Kidney tubule cell (primary cell): ENCODE data around the gene CDK5RAP1.
"Not testable (repeated sequence)": the region's sequence is repeated elsewhere in the genome, so short reads cannot be mapped to it uniquely, and the experiment has no call there.

Source experiments
- DNase-seq: peaks from one replicate; pipeline ENCODE4 v3.0.0-alpha.2; 2018; ENCODE audit warnings: low spot score

CDK5RAP1 gene, protein sequence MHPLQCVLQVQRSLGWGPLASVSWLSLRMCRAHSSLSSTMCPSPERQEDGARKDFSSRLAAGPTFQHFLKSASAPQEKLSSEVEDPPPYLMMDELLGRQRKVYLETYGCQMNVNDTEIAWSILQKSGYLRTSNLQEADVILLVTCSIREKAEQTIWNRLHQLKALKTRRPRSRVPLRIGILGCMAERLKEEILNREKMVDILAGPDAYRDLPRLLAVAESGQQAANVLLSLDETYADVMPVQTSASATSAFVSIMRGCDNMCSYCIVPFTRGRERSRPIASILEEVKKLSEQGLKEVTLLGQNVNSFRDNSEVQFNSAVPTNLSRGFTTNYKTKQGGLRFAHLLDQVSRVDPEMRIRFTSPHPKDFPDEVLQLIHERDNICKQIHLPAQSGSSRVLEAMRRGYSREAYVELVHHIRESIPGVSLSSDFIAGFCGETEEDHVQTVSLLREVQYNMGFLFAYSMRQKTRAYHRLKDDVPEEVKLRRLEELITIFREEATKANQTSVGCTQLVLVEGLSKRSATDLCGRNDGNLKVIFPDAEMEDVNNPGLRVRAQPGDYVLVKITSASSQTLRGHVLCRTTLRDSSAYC

DNA sequence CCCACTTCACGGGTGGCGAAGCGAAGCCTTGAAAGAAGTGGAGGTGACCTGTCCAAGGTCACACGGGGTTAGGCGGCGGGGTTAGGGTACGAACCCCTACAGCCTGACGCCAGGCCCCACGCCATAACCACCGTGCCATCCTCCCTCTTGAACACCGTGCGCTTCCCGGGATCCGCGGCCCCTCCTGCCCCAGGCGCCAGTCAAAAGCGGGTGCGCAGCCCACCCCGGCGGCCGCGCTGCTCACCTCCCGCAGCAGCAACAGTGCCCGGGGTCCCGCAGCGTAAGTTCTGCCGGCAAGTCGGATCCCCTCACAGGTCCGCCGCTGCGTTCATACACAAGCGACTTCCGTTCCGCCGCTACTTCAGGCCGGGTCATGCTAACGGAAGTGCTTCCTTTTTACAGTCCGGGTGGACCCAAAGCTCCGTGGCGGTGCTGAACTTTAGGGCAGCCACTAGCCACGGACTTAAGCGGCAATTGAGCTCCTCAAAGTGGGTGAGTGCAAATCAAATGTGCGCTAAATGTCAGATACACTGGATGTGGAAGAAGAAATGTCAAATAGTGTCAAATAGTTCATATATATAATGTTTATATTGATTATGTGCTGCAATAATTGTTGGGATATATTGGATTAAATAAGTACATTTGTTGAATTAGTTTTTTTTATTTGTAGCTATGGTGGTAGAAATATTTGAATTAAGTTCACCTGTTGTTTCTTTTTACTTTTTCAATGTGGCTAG is at the start of gene CDK5RAP1:
CDK5RAP1 (minus strand) TSS at position 336 of the 737 bp plus-strand sequence. CDS start 4,455 bp downstream, outside the sequence.
- peak; percentile 88 for DNase-seq

DNA sequence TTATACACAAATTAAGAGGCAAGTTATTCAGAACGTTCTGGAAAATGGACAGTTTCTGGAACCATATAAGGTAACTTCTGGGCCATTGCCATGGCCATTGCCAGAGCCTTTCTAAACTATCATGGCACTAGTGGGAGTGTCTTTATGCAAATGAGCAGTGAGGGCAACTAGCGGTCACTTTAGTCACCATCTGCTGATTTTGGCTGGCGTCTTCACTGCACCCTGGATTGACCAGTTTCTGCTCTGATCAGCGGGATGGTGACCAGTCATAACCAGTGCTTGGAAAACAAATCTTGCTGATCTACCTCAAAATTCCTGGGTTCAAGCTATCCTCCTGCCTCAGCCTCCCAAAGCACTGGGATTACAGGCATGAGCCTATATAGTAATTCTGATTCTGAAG is 49.5 kb upstream of the CDK5RAP1 start:
- peak; percentile 35 for DNase-seq

DNA sequence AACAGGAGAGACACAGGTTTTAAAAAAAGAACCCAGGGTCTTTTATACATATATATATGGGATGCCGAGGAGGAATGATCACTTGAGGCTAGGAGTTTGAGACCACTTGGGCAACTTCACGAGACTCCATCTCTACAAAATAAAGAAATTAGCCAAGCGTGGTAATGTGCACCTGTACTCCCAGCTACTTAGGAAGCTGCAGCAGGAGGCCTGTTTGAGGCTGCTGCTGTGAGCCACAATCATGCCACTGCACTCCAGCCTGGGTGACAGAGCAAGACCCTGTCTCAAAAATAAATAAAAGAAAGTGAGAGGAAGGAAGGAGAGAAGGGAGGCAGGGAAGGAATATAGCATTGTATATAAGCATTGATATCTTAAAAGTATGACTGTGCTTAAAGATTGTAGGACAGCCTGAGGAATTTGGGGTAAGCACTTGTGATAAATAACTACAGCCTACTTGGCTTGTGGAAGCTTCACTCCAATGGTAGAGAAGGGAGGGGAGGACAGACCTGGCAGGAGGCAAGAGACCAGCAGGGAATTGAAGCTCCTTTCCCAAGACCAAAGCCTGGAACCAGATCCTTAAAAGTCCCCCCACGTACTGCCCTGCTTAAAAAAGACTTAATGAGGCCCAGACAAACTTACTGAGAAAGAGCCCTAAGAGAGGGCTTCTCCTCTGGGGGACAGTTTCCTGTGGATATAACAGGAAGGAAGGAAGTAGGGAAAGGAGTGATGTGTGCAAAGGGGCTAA is 44.7 kb upstream of the CDK5RAP1 start:
- DNase-seq = no peak

DNA sequence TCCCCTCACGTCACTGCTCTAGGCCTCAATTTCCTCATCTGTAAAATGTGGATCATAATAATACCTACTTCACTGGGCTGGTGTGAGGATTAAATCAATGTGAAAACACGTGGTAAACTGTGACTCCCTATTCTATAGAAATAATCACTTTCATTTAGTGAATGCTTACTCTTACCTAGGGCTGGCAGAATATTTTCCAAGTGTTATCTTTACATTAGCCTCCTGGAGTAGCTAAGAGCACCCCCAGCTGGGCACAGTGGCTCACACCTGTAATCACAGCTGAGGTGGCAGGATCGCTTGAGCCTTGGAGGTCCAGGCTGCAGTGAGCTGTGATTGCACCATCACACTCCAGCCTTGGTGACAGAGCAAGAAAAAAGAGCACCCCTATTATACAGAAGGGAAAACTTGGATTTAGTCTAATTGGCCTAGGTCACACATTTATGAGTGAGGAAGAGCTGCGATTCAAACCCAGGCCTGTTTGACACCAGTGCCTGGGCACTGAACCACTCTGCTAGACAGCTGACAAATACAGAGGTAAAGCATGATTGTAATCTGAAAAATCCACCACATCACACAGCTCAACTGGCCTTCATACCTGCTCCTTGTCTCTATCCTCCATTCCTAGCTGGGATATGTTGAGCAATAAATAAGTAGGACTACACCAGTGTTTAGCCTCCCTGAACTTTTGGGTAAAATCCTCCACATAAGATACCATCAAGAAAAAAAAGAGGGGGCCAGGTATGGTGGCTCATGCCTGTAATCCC is 43.7 kb upstream of the CDK5RAP1 start:
- peak; percentile 29 for DNase-seq

DNA sequence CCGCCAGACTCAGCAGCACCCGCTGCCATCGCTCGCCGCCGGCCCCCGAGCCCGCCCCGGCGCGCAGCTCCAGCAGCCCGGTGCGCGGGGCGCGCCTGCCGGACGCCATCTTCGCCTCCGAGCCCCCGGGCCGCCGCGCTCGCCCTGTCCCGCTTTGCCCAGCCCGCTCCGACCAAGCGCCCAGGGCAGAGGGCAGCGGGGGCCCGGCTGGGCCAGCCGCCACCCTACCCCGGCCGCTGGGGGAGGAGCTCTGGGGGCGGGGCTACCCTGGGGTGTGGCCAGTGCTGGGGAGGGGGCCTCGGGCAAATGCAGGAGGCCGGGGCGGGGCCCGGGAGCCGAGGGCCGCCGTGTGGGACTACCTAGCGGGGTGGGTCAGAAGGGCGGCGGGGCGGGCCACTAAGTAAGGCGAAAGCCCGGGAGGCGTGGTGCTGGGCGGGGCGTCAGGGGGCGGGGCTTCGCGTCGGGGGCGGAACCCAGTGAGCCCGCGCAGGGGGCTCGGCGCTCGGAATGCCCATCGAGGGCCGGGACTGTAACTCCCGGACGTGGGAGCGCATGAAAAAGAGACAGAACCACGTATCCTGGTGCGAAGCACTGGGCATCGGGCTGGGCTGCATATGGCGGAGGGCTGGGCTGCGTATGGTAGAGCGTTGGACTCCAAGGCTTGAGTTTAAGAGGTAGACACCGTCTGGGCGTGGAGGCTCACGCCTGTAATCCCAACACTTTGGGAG is 42.4 kb upstream of the CDK5RAP1 start, which contains the start of gene SNTA1:
SNTA1 (minus strand) TSS at position 252 of the 728 bp plus-strand sequence; CDS start at position 109, 143 bp downstream.
- DNase-seq = peak; percentile 86

DNA sequence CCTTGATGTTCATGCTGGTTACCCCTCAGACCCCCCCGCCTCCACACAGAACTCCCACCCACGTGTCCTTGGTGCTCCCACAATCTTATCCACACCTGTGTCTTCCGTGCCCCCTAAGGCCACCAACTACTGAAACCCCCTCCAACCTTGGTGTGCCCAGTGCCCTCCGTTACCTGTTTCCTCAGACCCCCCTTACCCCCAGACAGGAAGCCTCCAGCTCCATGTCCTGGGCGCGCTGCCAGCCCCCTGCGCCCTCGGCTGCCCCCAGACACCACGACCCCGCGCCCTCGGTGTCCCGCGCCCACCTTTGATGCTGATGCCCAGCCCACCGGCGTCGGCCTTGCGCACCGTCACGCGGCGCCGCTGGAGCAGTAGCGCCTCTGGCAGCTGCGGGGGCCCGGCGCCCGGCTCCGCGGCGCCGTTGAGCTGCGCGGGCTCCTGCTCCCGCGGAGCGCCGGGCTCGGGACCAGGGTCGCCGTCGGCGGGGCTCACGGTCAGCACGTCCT is 41.7 kb upstream of the CDK5RAP1 start:
- DNase-seq = peak; percentile 13

DNA sequence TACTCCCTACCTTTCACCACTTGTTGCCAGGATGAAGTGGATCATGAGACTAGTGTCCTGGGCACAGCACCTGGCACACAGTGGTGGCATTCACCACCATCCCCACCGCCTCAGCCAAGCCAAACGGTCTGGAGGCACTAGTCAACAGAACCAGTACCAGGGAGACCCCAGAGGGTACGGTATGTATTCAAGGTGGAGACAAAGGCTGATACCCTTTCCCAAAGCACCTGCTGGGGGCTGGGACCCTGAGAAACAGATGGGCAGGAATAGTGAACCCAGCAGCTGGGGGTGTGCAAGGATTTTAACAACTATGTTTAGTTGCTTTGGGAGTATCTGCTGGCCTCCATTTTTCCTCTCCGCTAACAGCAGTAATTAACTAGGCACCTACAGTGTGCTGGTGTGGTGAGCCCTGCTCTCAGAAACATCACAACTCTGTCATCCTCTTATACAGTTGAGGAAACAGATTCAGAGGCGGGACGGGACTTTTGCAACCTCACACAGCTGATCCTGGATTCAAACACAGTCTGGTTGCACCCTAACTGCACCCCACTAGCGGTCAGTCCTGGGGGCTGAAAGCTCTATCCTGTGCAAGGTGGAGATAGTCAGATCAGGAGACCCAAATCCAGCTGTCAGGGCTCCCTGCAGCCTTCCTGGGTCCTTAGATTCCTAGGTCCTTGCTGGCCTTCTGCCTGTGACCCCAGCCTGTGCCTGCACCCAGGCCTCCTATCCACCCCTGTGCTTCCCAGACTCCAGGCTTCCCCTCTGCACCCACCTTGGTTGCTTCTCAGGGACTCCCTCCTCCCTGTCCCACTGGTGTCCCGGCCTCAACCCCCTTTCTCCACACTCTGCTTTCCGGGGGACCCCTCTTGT is 41.1 kb upstream of the CDK5RAP1 start:
- no peak for DNase-seq

DNA sequence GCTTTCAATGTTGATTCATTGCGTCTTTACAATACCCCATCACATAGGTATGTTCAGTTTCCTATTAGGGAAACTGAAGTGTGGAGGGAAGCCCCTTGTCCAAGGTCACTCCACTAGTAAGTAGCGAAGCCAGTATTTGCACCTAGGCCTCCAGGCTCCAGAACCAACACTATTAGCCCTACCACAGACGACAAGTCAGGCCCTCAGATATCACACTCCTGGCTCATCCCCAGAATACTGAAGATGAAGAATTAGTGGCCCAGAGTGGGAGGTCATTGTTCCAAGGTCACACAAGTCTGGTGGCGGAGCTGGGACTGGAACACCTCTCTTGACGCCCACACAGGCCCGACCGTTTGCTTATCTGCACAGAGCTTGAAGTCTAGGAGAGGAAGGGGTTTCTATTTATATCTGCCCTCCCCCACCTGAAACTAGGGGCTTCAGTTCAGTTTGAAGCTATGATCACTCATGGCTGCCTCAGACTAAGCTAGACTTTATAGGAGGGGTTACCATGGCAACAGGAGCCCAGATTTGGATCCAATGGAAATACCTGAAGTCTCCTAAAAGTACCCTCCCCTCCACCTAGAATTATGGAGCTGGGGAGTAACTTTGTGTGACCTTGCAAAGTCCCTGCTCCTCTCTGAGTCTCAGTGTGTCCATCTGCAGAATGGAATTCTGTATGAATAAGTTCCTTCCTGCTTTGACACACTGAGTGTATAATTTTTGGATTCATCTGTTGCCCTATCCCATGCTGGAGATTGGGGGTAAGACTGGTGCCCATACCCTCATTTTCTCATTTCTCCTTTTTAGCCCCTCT is 40.0 kb upstream of the CDK5RAP1 start:
- DNase-seq = no peak

DNA sequence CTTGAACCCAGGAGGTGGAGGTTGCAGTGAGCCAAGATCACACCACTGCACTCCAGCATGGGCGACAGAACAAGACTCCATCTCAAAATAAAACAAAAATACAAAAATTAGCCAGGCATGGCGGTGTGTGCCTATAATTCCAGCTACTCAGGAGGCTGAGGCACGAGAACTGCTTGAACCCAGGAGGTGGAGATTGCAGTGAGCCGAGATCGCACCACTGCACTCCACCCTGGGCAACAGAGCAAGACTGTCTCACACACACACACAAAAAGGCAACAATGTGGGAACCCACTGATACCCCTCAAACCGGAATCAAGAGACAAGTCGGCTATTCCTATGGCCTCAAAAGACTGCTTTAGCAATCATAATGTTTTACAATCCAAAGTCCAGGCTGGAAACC is 39.2 kb upstream of the CDK5RAP1 start:
- DNase-seq = not testable (repeated sequence)

DNA sequence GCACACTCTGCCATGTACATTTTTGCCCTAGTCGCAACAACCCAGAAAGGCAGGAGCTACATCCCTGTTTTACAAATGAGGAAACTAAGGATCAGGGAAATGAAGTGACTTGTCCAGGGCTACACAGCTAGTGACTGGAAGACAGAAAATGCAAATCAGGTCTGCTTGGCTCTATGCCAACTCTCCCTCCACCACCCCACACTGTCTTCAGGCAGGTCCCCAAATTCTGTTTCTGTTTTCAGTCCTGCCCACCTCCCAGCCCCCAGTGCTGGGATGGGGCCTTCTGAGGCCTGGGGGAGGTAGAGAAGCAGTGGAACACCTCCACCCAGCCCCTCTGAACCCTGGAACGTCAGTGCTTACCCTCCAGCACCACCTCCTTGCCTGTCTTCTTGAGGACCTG is 37.2 kb upstream of the CDK5RAP1 start:
- no peak for DNase-seq

DNA sequence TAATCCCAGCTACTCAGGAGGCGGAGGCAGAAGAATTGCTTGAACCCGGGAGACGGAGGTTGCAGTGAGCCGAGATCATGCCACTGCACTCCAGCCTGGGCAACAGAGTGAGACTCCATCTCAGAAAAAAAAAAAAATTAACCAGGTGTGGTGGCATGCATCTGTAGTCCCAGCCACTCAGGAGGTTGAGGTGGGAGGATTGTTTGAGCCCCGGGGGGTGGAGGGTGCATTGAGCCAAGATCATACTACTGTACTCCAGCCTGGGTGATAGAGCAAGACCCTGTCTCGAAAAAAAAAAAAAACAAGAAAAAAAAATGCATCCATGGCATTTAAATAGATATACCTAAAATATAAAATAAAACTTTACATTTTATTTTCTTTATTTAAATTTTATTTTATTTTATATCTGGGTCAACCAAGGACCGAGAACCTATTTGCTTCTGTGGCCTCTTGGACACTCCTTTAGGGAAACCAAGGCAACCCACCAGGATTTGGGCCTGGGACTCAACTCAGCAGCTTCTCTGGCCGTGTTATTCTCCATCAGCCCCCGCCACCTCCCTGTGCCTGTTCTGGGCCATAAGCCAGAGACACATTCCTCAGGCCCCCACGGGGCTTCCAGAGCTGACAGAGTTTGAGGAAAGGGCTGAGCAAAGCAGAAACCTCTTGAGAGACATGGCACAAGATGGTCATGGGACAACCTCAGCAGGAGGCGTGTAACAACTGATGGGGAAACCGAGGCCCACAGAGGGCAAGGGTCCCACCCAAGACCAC is 36.0 kb upstream of the CDK5RAP1 start:
- DNase-seq = peak; percentile 33

DNA sequence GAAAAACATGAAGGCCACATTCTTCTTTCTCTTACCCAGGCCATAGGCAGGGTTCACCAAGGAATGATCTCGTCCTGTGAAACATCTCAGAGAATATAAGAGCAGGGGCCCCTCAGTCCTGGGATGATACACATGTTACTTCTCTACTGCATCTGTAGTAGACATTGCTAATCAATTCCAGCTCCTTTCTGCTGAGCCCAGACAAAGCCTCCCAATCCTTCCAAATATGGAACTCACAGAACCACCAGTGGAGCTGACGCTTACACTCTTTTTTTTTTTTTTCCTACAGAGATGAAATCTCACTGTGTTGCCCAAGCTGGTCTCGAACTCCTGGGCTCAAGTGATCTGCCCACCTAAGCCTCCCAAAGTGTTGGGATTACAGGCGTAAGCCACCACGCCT is 33.1 kb upstream of the CDK5RAP1 start:
- DNase-seq = no peak

DNA sequence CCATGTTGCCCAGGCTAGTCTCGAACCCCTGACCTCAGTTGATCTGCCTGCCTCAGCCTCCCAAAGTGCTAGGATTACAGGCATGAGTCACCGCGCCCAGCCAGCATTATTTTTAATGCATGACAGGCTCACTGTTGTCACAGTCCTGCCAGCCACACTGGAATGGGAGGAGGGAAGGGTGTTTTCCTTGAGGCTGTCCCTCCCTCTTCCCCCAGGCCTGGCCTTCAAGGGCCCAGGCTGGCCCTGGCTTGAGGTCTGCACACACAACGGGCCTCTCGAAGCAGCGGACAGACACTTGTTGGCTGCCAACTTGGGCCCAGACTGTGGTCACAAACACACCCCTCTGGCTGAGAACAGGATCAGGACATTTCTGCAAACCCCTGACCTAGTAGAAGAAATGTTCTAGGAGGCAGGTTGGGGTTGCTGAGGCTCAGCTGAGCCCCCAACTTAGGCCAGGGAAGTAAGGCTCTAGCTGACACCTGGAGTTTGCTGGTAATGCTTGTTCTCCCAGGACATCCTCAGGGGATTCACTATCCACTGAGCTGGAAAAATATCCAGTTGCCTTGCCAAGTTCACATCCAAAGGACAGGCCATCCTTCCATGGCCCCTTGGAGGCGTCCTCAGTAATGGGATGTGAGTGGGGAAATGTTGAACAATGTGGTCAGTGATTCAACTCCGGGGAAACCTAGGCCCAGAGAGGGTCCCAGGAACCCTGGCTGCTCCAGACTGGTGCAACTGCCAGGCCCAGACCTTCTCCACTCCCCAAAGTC is 32.3 kb upstream of the CDK5RAP1 start:
- peak; percentile 69 for DNase-seq

DNA sequence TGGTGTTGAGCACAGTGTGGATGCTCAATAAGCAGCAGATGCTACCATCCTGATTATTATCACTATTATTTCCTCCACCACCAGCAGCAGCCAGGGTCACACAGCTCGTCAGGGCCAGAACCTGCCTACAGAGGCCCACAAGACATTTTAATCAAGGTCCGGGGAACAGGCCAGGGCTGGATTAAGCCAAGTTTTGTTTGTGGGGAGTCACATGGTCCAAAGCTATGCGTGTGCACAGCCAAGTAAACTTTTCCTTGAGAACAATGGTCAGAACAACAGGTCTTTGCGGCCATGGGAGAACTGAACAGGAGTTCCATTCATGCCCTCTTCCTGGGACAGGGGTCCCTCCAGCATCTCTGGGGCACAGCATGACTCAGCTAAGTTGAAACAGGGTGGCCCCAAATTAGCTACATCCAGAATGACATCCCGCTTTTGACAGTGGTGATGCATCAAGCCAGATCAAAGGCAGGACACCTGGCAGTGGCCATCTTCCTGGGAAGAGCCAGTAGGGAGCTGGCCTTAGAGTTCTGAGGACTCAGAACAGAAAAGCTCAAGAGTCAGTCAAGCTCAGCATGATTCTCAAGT is 30.6 kb upstream of the CDK5RAP1 start:
- DNase-seq = no peak

DNA sequence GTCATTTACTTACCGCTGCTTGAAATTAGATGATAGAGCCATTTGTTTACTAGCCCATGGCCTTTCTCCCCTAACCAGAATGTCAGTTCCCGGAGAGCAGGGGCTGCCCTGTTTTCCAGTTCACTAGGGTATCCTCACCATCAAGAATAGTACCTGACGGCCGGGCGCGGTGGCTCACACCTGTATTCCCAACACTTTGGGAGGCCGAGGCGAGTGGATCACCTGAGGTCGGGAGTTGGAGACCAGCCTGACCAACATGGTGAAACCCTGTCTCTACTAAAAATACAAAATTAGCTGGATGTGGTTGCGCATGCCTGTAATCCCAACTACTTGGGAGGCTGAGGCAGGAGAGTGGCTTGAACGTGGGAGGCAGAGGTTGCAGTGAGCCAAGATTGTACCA is 22.6 kb upstream of the CDK5RAP1 start:
- DNase-seq = not testable (repeated sequence)

DNA sequence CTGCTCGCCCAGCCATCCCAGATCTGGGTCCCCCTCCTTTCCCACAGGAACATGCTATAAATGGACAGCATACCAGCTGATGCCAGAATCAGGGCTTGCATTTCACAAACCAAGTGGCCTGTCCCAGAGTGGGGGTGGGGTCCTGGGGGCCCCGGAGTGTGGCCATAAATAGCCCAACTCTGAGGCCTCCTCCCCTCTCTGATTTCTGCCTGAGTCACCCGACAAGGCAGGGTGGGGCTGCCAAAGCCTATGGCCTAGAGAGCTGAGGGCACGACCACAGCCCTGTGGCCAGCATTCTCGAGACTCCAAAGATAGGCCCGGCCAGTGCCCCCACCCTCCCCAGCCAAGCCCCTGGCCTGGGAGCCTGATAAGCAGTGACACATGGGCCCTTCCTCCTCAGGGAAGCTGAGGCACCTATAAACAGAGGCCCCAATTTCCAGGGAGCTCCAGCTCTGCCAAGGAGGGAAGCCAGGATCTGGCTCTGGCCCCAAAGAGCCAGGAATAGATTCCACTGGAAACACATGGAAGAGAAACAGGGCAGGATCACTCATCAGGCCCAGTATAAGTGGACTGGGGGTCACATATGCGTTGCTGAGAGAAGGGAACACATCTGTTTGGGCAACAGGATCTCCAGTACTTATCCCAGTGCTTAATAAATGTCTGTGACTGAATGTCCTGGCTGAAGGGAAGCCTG is 22.0 kb upstream of the CDK5RAP1 start:
- peak; percentile 48 for DNase-seq
